ENCODE data around the gene ABHD8. TPM values are rescaled to one million over a fixed set of nuclear protein-coding genes. Genes with fewer than 3 reads are reported as not detected.

Gene ABHD8
- total and polyA plus RNA-seq, 2 of the 13 experiments (the other 11 are each of a cell fraction or from before 2014, with no cell fraction given), result 6.3 to 7.2 TPM

GRCh38 chr19:17244618-17245534 is 58.3 kb downstream of the ABHD8 start (continued):
- TF ChIP-seq PAWR (CRISPR knock-in tag; IDR thresholded peaks at IDR 0.05; ENCODE audit: borderline replicate concordance), result peak; percentile 27; the same call in 1 of the 2 replicates
- TF ChIP-seq ZNF121 (CRISPR knock-in tag; IDR thresholded peaks at IDR 0.05), result peak; percentile 51; the same call in 1 of the 2 replicates
- no peak for TF ChIP-seq ZBTB25 (CRISPR knock-in tag; IDR thresholded peaks at IDR 0.05)
- TF ChIP-seq REL (CRISPR knock-in tag; conservative IDR thresholded peaks at IDR 0.05), result 0 out of 2 replicates have a peak, but pooled peaks have one; percentile 49
- TF ChIP-seq ZKSCAN8 (CRISPR knock-in tag; IDR thresholded peaks at IDR 0.05; ENCODE audit: borderline replicate concordance), result peak; percentile 100
- no peak for TF ChIP-seq HOXA7 (CRISPR knock-in tag; IDR thresholded peaks at IDR 0.05)
- no peak for TF ChIP-seq KMT2A (CRISPR knock-in tag; IDR thresholded peaks at IDR 0.05)
- no peak for TF ChIP-seq ZBTB39 (CRISPR knock-in tag; IDR thresholded peaks at IDR 0.05)
- TF ChIP-seq RAD21 (CRISPR knock-in tag; IDR thresholded peaks at IDR 0.05), result peak; percentile 19; the same call in 1 of the 2 replicates
- no peak for TF ChIP-seq THAP11 (CRISPR knock-in tag; IDR thresholded peaks at IDR 0.05)
- TF ChIP-seq ZNF564 (CRISPR knock-in tag; IDR thresholded peaks at IDR 0.05), result 0 out of 2 replicates have a peak, but pooled peaks have one; percentile 31
- no peak for TF ChIP-seq MNT (IDR thresholded peaks at IDR 0.05)
- peak; percentile 41 for TF ChIP-seq ZEB1 (IDR thresholded peaks at IDR 0.05; ENCODE audit: insufficient replicate concordance, low read depth)
- peak; percentile 1; the same call in 1 of the 2 replicates for TF ChIP-seq ZNF687 (CRISPR knock-in tag; IDR thresholded peaks at IDR 0.05)
- no peak for TF ChIP-seq SMARCC2 (IDR thresholded peaks at IDR 0.05)
- 0 out of 2 replicates have a peak, but pooled peaks have one; percentile 28 for TF ChIP-seq PHF8 (CRISPR knock-in tag; IDR thresholded peaks at IDR 0.05)
- TF ChIP-seq ZNF629 (CRISPR knock-in tag; conservative IDR thresholded peaks at IDR 0.05), result peak; percentile 72
- peak; percentile 24; the same call in 1 of the 2 replicates for TF ChIP-seq JUND (CRISPR knock-in tag; IDR thresholded peaks at IDR 0.05)
- TF ChIP-seq HDAC1 (CRISPR knock-in tag; IDR thresholded peaks at IDR 0.05), result peak; percentile 38
- no peak for TF ChIP-seq CBX1 (IDR thresholded peaks at IDR 0.05; ENCODE audit: low read depth)
- no peak for TF ChIP-seq PCBP2 (optimal IDR thresholded peaks at IDR 0.05; ENCODE audit: low read depth, low read length, poor library complexity, severe bottlenecking)
